Right lobe of liver (tissue), 4 donors: ENCODE measurements around the gene PFKL.

Experiments
- POLR2A ChIP-seq: fragments of 450-650 bp; IDR thresholded peaks from one replicate; pipeline ENCODE4 v1.6.1; 2017; ENCODE audit warnings: antibody characterized with exemption, mild to moderate bottlenecking
- TF ChIP-seq, protein P1 (sequence below), 4 donors: fragments of 200-600 bp in 3 of 4; fragments of 450-650 bp in 1 of 4; IDR thresholded peaks; one replicate each; pipeline versions ENCODE4 v1.5.1 to v1.8.0; 2016 to 2022; ENCODE audit warnings: antibody characterized with exemption in 4 of 4, mild to moderate bottlenecking in 2 of 4
- donor health status: DM: no; HTN: no; CAD: no.
- donor health status: DM: no; HTN: no; CAD: no.
- donor health status: DM: no; HTN: yes; CAD: no.

DNA sequence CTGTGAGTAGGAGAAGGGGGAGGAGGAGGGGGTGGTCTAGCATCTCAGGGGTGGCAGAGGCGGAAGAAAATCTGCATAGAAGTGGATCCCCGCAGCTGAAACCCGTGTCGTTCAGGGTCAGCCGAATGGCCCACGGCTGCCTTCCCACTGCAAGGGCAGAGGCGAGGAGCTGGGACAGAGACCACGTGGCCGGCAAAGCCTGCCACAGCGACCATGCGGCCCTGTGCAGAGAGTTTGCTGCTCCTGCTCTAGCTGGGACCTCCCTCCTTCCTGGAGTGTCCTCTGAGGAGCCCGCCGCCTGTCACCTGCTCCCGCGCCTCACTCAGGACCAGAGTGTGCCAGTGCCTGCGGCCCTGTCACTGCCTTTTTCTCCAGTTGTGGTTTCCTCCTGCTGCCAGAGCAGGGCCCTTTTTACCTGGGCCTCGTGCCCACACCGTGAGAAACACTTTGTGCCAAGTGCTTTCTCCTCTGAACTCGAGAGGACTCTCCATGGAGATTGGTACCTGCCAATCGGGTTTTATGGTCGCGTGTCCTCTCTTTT is 48.1 kb downstream of the PFKL start:
- TF ChIP-seq, protein P1, sequence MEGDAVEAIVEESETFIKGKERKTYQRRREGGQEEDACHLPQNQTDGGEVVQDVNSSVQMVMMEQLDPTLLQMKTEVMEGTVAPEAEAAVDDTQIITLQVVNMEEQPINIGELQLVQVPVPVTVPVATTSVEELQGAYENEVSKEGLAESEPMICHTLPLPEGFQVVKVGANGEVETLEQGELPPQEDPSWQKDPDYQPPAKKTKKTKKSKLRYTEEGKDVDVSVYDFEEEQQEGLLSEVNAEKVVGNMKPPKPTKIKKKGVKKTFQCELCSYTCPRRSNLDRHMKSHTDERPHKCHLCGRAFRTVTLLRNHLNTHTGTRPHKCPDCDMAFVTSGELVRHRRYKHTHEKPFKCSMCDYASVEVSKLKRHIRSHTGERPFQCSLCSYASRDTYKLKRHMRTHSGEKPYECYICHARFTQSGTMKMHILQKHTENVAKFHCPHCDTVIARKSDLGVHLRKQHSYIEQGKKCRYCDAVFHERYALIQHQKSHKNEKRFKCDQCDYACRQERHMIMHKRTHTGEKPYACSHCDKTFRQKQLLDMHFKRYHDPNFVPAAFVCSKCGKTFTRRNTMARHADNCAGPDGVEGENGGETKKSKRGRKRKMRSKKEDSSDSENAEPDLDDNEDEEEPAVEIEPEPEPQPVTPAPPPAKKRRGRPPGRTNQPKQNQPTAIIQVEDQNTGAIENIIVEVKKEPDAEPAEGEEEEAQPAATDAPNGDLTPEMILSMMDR (IDR thresholded peaks at IDR 0.05) = no peak
- TF ChIP-seq POLR2A = no peak
